Muscle of arm (tissue), 12 donors: ENCODE data around the gene GTPBP1. TPM values are rescaled to one million over a fixed set of nuclear protein-coding genes. Genes with fewer than 3 reads are reported as not detected.

Experiments
- DNase-seq: peaks from one replicate; pipeline ENCODE4 v3.0.0-alpha.2; 2013
- polyA plus RNA-seq, 12 donors: library from polyadenylated mRNA; unstranded; fragments of 120-200 nt; gene quantifications; one replicate each; pipeline ENCODE4 v1.2.1, GENCODE V29; 2013; ENCODE audit not compliant: insufficient read length in 12 of 12

Gene GTPBP1
- polyA plus RNA-seq, 12 donors: 26.1 to 46.2 (median 35.0) TPM; not detected in 1

- DNase-seq: no peak
Measured at GRCh38 chr22:38699784-38700183, 6.0 kb upstream of the GTPBP1 start.

- peak; percentile 59 for DNase-seq
Measured at GRCh38 chr22:38700270-38700788, 5.4 kb upstream of the GTPBP1 start.

- DNase-seq: peak; percentile 93
Measured at GRCh38 chr22:38700789-38701628, 4.7 kb upstream of the GTPBP1 start, which contains the start of gene JOSD1. TSS of gene JOSD1 (minus strand) at chr22:38700943. CDS start at chr22:38699987, 956 bp downstream.

- no peak for DNase-seq
Measured at GRCh38 chr22:38704654-38705234, 1.0 kb upstream of the GTPBP1 start.

- peak; percentile 49 for DNase-seq
Measured at GRCh38 chr22:38706101-38706900, 557 bp downstream of the GTPBP1 start.

GRCh38 chr22:38706901-38707195 lies 1.1 kb downstream of the GTPBP1 start:
- no peak for DNase-seq

- DNase-seq: no peak
Measured at GRCh38 chr22:38707346-38707745, 1.6 kb downstream of the GTPBP1 start.

- DNase-seq: no peak
Measured at GRCh38 chr22:38707984-38708383, 2.2 kb downstream of the GTPBP1 start.

- no peak for DNase-seq
Measured at GRCh38 chr22:38709306-38709705, 3.6 kb downstream of the GTPBP1 start.

GRCh38 chr22:38710351-38710750 lies 4.6 kb downstream of the GTPBP1 start:
- no peak for DNase-seq

GRCh38 chr22:38710866-38711265 lies 5.1 kb downstream of the GTPBP1 start:
- DNase-seq: no peak

GRCh38 chr22:38712486-38713207 lies 6.9 kb downstream of the GTPBP1 start:
- no peak for DNase-seq

GRCh38 chr22:38713921-38714320 lies 8.2 kb downstream of the GTPBP1 start:
- DNase-seq: no peak

- DNase-seq: no peak
Measured at GRCh38 chr22:38715176-38715764, 9.5 kb downstream of the GTPBP1 start.

GRCh38 chr22:38715852-38716251 lies 10.1 kb downstream of the GTPBP1 start:
- DNase-seq: no peak

- no peak for DNase-seq
Measured at GRCh38 chr22:38716271-38716670, 10.5 kb downstream of the GTPBP1 start.

- no peak for DNase-seq
Measured at GRCh38 chr22:38716826-38717225, 11.1 kb downstream of the GTPBP1 start.

GRCh38 chr22:38717244-38717643 lies 11.5 kb downstream of the GTPBP1 start:
- DNase-seq: no peak

GRCh38 chr22:38718414-38718813 lies 12.7 kb downstream of the GTPBP1 start:
- no peak for DNase-seq

- DNase-seq: no peak
Measured at GRCh38 chr22:38719196-38719595, 13.5 kb downstream of the GTPBP1 start.

- no peak for DNase-seq
Measured at GRCh38 chr22:38720350-38720749, 14.6 kb downstream of the GTPBP1 start.
